Left forelimb (tissue), 1 donor: Measurements from ENCODE around the gene SIK3.
"Not testable (repeated sequence)": the region's sequence is repeated elsewhere in the genome, so short reads cannot be mapped to it uniquely, and the experiment has no call there.

Experiments used
- DNase-seq: peaks from one replicate; pipeline ENCODE4 v3.0.0-alpha.2; 2018; ENCODE audit warnings: low spot score

Gene SIK3

GRCh38 chr11:117098269-117099232, at the start of gene SIK3:
SIK3 (minus strand) TSS chr11:117098428; CDS start chr11:117098415, 13 bp downstream.
- DNase-seq: peak; percentile 97

GRCh38 chr11:117146521-117146920, 48.3 kb upstream of the SIK3 start:
- DNase-seq: no peak

GRCh38 chr11:117145393-117145761, 47.1 kb upstream of the SIK3 start:
- DNase-seq: no peak

- DNase-seq: no peak
Measured at GRCh38 chr11:117144477-117145392, 46.5 kb upstream of the SIK3 start.

GRCh38 chr11:117143871-117144476, 45.7 kb upstream of the SIK3 start, which contains the start of gene PAFAH1B2:
PAFAH1B2 (plus strand) TSS chr11:117144287; CDS start chr11:117152448, 8,161 bp downstream.
- peak; percentile 97 for DNase-seq

GRCh38 chr11:117143390-117143789, 45.2 kb upstream of the SIK3 start:
- DNase-seq: peak; percentile 68

GRCh38 chr11:117137223-117138086, 39.2 kb upstream of the SIK3 start:
- not testable (repeated sequence) for DNase-seq

GRCh38 chr11:117134979-117135378, 36.8 kb upstream of the SIK3 start:
- not testable (repeated sequence) for DNase-seq

GRCh38 chr11:117134431-117134830, 36.2 kb upstream of the SIK3 start:
- DNase-seq: no peak

GRCh38 chr11:117130879-117131278, 32.7 kb upstream of the SIK3 start:
- no peak for DNase-seq

- not testable (repeated sequence) for DNase-seq
Measured at GRCh38 chr11:117130396-117130795, 32.2 kb upstream of the SIK3 start.

GRCh38 chr11:117128289-117128688, 30.1 kb upstream of the SIK3 start:
- DNase-seq: no peak

- DNase-seq: no peak
Measured at GRCh38 chr11:117127171-117127901, 29.1 kb upstream of the SIK3 start.

GRCh38 chr11:117126223-117126965, 28.2 kb upstream of the SIK3 start:
- no peak for DNase-seq

GRCh38 chr11:117122556-117122955, 24.3 kb upstream of the SIK3 start:
- no peak for DNase-seq

- no peak for DNase-seq
Measured at GRCh38 chr11:117121176-117121575, 22.9 kb upstream of the SIK3 start.

- DNase-seq: no peak
Measured at GRCh38 chr11:117117681-117118080, 19.5 kb upstream of the SIK3 start.

- DNase-seq: not testable (repeated sequence)
Measured at GRCh38 chr11:117112939-117113338, 14.7 kb upstream of the SIK3 start.

- not testable (repeated sequence) for DNase-seq
Measured at GRCh38 chr11:117112497-117112896, 14.3 kb upstream of the SIK3 start.
